Measurements from ENCODE around the gene GVQW3.

DNA sequence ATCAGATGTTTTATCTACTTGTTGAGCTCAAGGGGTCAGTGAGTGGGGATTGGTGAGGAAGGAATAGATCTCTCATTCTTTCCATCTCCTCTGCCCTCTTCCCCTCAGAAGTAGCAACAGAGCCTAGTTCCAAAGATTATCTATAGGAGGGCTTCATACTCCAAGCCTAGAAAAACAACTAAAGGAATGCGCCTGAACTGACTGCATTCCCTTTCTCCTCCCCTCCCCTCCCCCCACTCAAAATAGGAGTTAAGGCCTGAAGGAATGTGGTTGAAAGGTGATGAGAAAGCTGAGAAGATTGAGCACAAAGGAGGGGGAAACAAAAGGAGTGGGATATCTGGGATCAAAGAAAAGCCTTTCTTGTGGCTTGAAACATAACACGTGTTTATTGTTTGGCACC is 74.2 kb downstream of the GVQW3 start:
- TF ChIP-seq, protein P1, sequence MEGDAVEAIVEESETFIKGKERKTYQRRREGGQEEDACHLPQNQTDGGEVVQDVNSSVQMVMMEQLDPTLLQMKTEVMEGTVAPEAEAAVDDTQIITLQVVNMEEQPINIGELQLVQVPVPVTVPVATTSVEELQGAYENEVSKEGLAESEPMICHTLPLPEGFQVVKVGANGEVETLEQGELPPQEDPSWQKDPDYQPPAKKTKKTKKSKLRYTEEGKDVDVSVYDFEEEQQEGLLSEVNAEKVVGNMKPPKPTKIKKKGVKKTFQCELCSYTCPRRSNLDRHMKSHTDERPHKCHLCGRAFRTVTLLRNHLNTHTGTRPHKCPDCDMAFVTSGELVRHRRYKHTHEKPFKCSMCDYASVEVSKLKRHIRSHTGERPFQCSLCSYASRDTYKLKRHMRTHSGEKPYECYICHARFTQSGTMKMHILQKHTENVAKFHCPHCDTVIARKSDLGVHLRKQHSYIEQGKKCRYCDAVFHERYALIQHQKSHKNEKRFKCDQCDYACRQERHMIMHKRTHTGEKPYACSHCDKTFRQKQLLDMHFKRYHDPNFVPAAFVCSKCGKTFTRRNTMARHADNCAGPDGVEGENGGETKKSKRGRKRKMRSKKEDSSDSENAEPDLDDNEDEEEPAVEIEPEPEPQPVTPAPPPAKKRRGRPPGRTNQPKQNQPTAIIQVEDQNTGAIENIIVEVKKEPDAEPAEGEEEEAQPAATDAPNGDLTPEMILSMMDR (conservative IDR thresholded peaks at IDR 0.05), result no peak
- no peak for TF ChIP-seq ZFX (IDR thresholded peaks at IDR 0.05)

Measured in C4-2B (cell line).